Mucosa of rectum (tissue), 2 donors: Measurements from ENCODE around the gene ABHD17B.

ENCODE experiments used
- H3K27ac ChIP-seq, 2 donors: one replicate each; pipeline ENCODE4 v1.7.0; 2013; ENCODE audit warnings: inconsistent platforms in 2 of 2, low read depth in 2 of 2, low read length in 2 of 2
- H3K27me3 ChIP-seq, 2 donors: one replicate each; pipeline ENCODE4 v1.7.0; 2013; ENCODE audit warnings: low read length in 2 of 2; ENCODE audit not compliant: control insufficient read depth in 2 of 2, insufficient read depth in 2 of 2
- H3K36me3 ChIP-seq, 2 donors: one replicate each; pipeline ENCODE4 v1.7.0; 2013; ENCODE audit warnings: low read length in 2 of 2; ENCODE audit not compliant: control insufficient read depth in 2 of 2, insufficient read depth in 2 of 2
- H3K4me1 ChIP-seq, 2 donors: one replicate each; pipeline ENCODE4 v1.7.0; 2013; ENCODE audit warnings: low read length in 2 of 2, mild to moderate bottlenecking in 1 of 2; ENCODE audit not compliant: control insufficient read depth in 2 of 2, insufficient read depth in 2 of 2
- H3K4me3 ChIP-seq, 2 donors: one replicate each; pipeline ENCODE4 v1.7.0; 2013; ENCODE audit warnings: low read length in 2 of 2
- H3K9ac ChIP-seq, 2 donors: one replicate each; pipeline ENCODE4 v1.7.0; 2013; ENCODE audit warnings: low read length in 2 of 2, low read depth in 1 of 2, mild to moderate bottlenecking in 1 of 2
- H3K9me3 ChIP-seq, 2 donors: one replicate each; pipeline ENCODE4 v1.7.0; 2013; ENCODE audit warnings: low read length in 2 of 2; ENCODE audit not compliant: control insufficient read depth in 2 of 2
- donor health status: healthy.
- donor health status: Normal muscosa, but diverticular disease.

ABHD17B gene

GRCh38 chr9:71884005-71884404 lies 27.0 kb downstream of the ABHD17B start:
- Histone ChIP-seq H3K27ac (no peak overlapping the region), H3K27me3 (no peaks in the 10 kb centered on the region), H3K9me3 (peaks cover 0 to 6% of the 10 kb centered on the region in 2 donors), H3K4me3 (no peak overlapping the region), H3K4me1 (no peaks in the 10 kb centered on the region), H3K9ac (no peak overlapping the region), H3K36me3 (no peaks in the 10 kb centered on the region)

GRCh38 chr9:71879644-71880174 lies 31.3 kb downstream of the ABHD17B start:
- H3K9ac ChIP-seq: no peak overlapping the region
- H3K36me3 ChIP-seq: peaks cover 0 to 1% of the 10 kb centered on the region in 2 donors
- no peak overlapping the region for H3K4me3 ChIP-seq
- H3K27ac ChIP-seq: no peak overlapping the region
- H3K4me1 ChIP-seq: no peaks in the 10 kb centered on the region
- peaks cover 4 to 6% of the 10 kb centered on the region in 2 donors for H3K9me3 ChIP-seq
- H3K27me3 ChIP-seq: no peaks in the 10 kb centered on the region

GRCh38 chr9:71878327-71879274 lies 32.4 kb downstream of the ABHD17B start:
- Histone ChIP-seq H3K27ac (no peak overlapping the region), H3K4me3 (no peak overlapping the region), H3K9me3 (peaks cover 0 to 4% of the 10 kb centered on the region in 2 donors), H3K4me1 (no peaks in the 10 kb centered on the region), H3K36me3 (peaks cover 0 to 4% of the 10 kb centered on the region in 2 donors), H3K27me3 (no peaks in the 10 kb centered on the region), H3K9ac (no peak overlapping the region)

GRCh38 chr9:71876829-71877228 lies 34.2 kb downstream of the ABHD17B start:
- H3K27me3 ChIP-seq: no peaks in the 10 kb centered on the region
- H3K4me3 ChIP-seq: no peak overlapping the region
- no peaks in the 10 kb centered on the region for H3K4me1 ChIP-seq
- no peak overlapping the region for H3K27ac ChIP-seq
- no peak overlapping the region for H3K9ac ChIP-seq
- peaks cover 0 to 4% of the 10 kb centered on the region in 2 donors for H3K9me3 ChIP-seq
- H3K36me3 ChIP-seq: peaks cover 0 to 4% of the 10 kb centered on the region in 2 donors

- H3K36me3 ChIP-seq: peaks cover 0 to 4% of the 10 kb centered on the region in 2 donors
- H3K4me3 ChIP-seq: no peak overlapping the region
- H3K27me3 ChIP-seq: no peaks in the 10 kb centered on the region
- peaks cover 0 to 4% of the 10 kb centered on the region in 2 donors for H3K9me3 ChIP-seq
- H3K4me1 ChIP-seq: no peaks in the 10 kb centered on the region
- H3K9ac ChIP-seq: no peak overlapping the region
- H3K27ac ChIP-seq: no peak overlapping the region
Measured at GRCh38 chr9:71876106-71876505, 34.9 kb downstream of the ABHD17B start.

- no peaks in the 10 kb centered on the region for H3K4me1 ChIP-seq
- H3K4me3 ChIP-seq: no peak overlapping the region
Measured at GRCh38 chr9:71875345-71875744, 35.6 kb downstream of the ABHD17B start.

GRCh38 chr9:71863631-71864030 lies 47.4 kb downstream of the ABHD17B start:
- no peak overlapping the region for H3K27ac ChIP-seq
- no peaks in the 10 kb centered on the region for H3K27me3 ChIP-seq
- peaks cover 0 to 2% of the 10 kb centered on the region in 2 donors for H3K9me3 ChIP-seq
- no peaks in the 10 kb centered on the region for H3K4me1 ChIP-seq
- no peak overlapping the region for H3K4me3 ChIP-seq
- H3K9ac ChIP-seq: no peak overlapping the region
- peaks cover 4% of the 10 kb centered on the region in 2 donors for H3K36me3 ChIP-seq

More at GRCh38 chr9:71875345-71875744, 35.6 kb downstream of the ABHD17B start:
- Histone ChIP-seq H3K36me3 (peaks cover 0 to 4% of the 10 kb centered on the region in 2 donors), H3K27ac (no peak overlapping the region), H3K27me3 (no peaks in the 10 kb centered on the region), H3K9ac (no peak overlapping the region), H3K9me3 (peaks cover 0 to 4% of the 10 kb centered on the region in 2 donors)

- Histone ChIP-seq H3K4me3 (no peak overlapping the region), H3K36me3 (peaks cover under 1 to 4% of the 10 kb centered on the region in 2 donors), H3K9ac (no peak overlapping the region), H3K9me3 (peaks cover 0 to 2% of the 10 kb centered on the region in 2 donors), H3K4me1 (no peaks in the 10 kb centered on the region), H3K27me3 (no peaks in the 10 kb centered on the region), H3K27ac (no peak overlapping the region)
Measured at GRCh38 chr9:71861618-71862017, 49.4 kb downstream of the ABHD17B start.

- H3K4me1 ChIP-seq: no peaks in the 10 kb centered on the region
- H3K9ac ChIP-seq: no peak overlapping the region
- H3K27me3 ChIP-seq: no peaks in the 10 kb centered on the region
- peaks cover 0 to 2% of the 10 kb centered on the region in 2 donors for H3K9me3 ChIP-seq
- peaks cover 0 to 4% of the 10 kb centered on the region in 2 donors for H3K36me3 ChIP-seq
- H3K4me3 ChIP-seq: no peak overlapping the region
- no peak overlapping the region for H3K27ac ChIP-seq
Measured at GRCh38 chr9:71859939-71860338, 51.1 kb downstream of the ABHD17B start.

- peaks cover 0 to 2% of the 10 kb centered on the region in 2 donors for H3K9me3 ChIP-seq
- H3K4me1 ChIP-seq: no peaks in the 10 kb centered on the region
- no peaks in the 10 kb centered on the region for H3K27me3 ChIP-seq
- peaks cover 0 to 4% of the 10 kb centered on the region in 2 donors for H3K36me3 ChIP-seq
- no peak overlapping the region for H3K4me3 ChIP-seq
- no peak overlapping the region for H3K27ac ChIP-seq
- H3K9ac ChIP-seq: no peak overlapping the region
Measured at GRCh38 chr9:71858812-71859211, 52.2 kb downstream of the ABHD17B start.
